GM10248 (cell line): ENCODE data around the gene DNTT.

ENCODE experiments used
- CTCF ChIA-PET: fragments of 300-600 bp; sonication (Branson Sonifier 250); formaldehyde crosslinking; extraction: SDS; loops from one replicate; lab custom pipeline; 2021; ENCODE audit warnings: antibody characterized with exemption; lab: Yijun Ruan, JAX
- POLR2A ChIA-PET: fragments of 350-650 bp; sonication (Branson Sonifier 250); formaldehyde crosslinking; extraction: SDS; loops from one replicate; lab custom pipeline; 2020; ENCODE audit warnings: antibody characterized with exemption; lab: Yijun Ruan, JAX
- DNase-seq: peaks from one replicate; pipeline ENCODE4 v3.0.0; 2012; ENCODE audit errors: extremely low spot score
- TF ChIP-seq, protein P1 (sequence below): IDR thresholded peaks from 2 replicates; pipeline ENCODE4 v1.5.1; 2012; ENCODE audit warnings: mild to moderate bottlenecking, low read depth; ENCODE audit errors: extremely low read depth, missing control alignments, control extremely low read depth

DNTT gene

DNA sequence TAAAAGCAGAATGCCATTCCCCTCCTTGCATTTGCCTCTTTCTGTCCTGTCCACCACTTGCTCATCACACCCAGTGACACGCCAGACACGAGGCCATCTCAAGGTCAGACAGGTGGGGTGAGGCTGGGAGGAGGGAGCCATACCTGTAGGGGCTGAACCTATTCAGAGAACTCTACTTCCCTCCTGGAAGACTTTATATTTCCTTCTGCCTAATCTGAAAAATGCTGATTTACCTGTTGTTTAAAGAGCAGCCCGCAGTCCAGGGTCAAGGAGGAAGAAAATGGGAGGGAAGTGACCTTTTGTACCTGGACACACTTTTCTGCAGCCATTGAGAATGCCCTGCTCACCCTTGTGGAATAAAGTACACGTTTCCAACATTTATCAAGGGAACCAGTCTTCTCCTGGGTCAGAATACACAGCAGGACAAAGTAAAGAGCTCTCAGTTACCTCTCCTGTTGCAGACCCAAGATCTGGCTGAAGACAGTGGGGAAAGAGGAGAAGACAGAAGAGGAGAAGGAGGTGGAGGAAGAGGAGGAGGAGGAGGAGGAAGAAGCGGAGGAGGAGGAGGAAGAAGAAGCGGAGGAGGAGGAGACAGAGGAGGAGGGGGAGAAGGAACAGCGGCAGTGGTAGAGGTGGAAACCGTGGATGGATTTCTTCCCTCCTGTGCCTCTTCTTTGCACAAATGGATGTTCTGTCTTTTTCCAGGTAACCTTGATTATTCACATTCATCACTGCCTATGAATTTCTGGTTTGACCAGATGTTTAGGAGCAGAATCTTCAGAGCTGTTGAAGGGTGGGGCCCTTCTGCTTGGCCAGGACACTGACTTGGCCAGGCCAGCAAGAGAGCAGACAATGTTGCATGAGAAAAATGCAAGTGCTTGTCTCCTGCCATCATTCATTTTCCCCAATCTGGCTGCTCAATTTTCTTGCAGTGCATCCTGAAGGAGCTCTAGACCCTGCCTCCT is 31.6 kb upstream of the DNTT start:
- TF ChIP-seq, protein P1, sequence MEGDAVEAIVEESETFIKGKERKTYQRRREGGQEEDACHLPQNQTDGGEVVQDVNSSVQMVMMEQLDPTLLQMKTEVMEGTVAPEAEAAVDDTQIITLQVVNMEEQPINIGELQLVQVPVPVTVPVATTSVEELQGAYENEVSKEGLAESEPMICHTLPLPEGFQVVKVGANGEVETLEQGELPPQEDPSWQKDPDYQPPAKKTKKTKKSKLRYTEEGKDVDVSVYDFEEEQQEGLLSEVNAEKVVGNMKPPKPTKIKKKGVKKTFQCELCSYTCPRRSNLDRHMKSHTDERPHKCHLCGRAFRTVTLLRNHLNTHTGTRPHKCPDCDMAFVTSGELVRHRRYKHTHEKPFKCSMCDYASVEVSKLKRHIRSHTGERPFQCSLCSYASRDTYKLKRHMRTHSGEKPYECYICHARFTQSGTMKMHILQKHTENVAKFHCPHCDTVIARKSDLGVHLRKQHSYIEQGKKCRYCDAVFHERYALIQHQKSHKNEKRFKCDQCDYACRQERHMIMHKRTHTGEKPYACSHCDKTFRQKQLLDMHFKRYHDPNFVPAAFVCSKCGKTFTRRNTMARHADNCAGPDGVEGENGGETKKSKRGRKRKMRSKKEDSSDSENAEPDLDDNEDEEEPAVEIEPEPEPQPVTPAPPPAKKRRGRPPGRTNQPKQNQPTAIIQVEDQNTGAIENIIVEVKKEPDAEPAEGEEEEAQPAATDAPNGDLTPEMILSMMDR = no peak
- POLR2A ChIA-PET = interaction anchor here (0.7 kb wide), 1 partner anchor 18 kb away, joined by 3 read pairs; no protein-coding TSS in a partner anchor
- CTCF ChIA-PET = interaction anchor here (1.1 to 4.7 kb wide), 11 partner anchors 9 to 102 kb away, joined by 3 to 40 read pairs (median 6); no protein-coding TSS in a partner anchor
- no peak for DNase-seq

DNA sequence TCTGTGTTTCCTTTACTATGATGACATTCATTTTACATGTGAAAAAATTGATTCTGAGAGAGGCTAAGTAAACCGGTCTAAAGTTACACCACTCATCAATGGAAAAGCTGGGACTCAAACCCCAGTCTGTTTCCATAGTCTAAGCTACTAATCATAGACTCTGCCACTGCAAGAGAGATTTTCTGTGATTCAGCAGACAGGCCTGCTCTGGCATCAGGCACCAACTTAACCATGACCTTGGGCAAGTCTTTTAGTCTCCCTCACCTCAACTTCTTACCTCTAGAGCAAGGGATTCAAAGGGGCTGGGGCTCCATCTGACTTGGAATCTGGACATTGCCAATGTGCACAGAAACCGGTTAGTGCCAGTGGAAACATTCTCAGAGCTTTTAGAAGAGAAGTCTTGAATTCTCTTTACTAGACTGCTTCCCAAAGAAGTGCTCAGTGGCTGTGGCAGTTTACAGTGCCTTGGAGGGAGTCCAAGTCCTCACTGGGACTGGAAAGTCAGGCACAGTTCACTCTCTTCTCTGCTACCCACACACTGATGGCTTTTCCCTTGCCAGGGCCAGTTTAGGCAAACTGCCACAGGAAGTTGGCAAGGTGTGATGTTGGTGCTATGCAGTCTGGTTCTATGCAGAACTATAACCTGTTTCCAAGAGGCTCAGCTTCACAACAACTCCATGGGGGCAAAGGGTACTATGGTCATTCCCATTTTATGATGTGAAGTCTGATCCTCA is 28.4 kb upstream of the DNTT start:
- POLR2A ChIA-PET = no interaction called here
- TF ChIP-seq, protein P1 = no peak
- CTCF ChIA-PET = interaction anchor here (1.1 to 2.5 kb wide), 5 partner anchors 11 to 18 kb away, joined by 3 to 11 read pairs (median 4); no protein-coding TSS in a partner anchor
- no peak for DNase-seq

DNA sequence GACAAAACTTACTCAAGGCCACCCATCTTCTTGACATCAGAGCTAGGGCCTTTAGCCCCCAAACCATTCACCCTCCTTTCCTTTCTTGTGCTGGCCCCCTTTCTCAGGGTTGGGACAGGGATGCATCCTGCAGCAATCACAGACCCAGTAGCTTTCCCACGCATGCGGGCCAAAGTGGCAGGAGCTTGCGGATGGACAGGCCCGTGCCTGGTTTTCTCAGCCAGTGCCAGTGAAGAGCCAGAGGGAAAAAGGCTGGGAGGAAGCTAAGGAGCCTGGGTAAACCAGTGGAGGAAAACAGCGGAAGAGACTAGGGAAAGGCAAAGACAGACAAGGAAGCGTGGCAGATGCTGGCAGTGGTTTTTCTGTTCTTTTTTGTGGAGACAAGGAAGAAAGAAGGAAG is 27.8 kb upstream of the DNTT start:
- DNase-seq = no peak
- ChIA-PET POLR2A (no interaction called here), CTCF (interaction anchor here (1.1 to 2.5 kb wide), 5 partner anchors 10 to 18 kb away, joined by 3 to 11 read pairs (median 4); no protein-coding TSS in a partner anchor)
- TF ChIP-seq, protein P1 = no peak

DNA sequence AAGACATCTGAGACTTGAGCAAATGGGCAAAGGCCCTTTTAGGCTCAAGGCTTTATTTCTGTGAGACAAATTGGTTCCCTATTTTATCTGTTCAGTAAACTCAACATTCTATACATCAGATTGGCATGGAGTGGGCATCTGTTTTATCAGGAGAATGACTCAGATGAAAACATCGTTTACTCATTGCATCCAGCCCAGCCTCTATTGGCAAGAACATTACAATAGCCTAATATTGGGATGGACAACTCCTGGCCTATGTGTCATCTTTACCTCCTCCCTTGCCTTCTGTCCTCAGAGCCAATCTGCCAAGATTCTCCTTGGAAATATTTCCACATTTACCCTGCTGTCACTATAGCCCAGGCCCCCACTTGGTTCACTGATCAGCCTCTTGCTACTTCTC is 27.4 kb upstream of the DNTT start:
- ChIA-PET POLR2A (no interaction called here), CTCF (interaction anchor here (1.2 to 2.5 kb wide), 3 partner anchors 10 to 17 kb away, joined by 3 to 11 read pairs (median 7); no protein-coding TSS in a partner anchor)
- DNase-seq = no peak
- TF ChIP-seq, protein P1 = no peak

DNA sequence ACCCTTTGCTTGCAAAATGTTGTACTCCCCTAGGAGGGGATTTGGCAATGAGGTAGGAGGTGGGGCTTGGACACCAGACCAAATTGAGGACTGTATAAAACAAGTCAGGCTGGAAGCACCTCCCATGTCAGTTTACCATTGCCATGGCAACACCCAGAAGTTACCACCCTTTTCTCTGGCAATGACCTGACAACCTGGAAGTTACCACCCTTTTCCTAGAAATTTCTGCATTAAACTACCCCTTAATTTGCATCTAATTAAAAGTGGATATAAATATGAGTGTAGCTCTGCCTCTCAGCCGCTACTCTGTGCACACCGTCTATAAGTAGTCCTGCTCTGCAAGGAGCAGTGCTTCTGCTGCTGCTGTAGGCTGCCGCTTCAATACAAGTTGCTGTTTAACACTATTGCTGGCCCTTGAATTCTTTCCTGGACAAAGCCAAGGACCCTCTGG is 25.0 kb upstream of the DNTT start:
- TF ChIP-seq, protein P1 = no peak
- ChIA-PET CTCF (interaction anchor here (1.4 to 1.7 kb wide), 2 partner anchors 12 to 50 kb away, joined by 3 to 5 read pairs; no protein-coding TSS in a partner anchor), POLR2A (no interaction called here)
- no peak for DNase-seq

DNA sequence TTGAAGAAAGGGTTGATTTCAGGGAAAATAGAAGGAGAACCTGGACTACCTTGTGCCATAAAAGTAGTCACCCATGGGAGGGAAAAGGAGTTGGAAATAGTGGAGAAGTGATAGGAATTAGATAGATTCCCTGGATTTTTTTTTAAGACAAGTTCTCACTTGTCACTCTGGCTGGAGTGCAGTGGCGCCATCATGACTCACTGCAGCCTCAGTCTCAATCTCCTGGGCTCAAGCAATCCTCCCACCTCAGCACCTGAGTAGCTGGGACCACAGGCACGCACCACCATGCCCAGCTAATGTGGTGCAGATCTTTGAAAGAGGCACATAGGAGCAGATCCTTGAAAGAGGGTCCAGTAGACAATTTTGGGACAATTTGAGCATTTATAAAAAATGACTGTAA is 23.4 kb upstream of the DNTT start:
- TF ChIP-seq, protein P1 = no peak
- no peak for DNase-seq
- CTCF ChIA-PET = interaction anchor here (1.2 to 1.4 kb wide), 4 partner anchors 9 to 51 kb away, joined by 3 to 8 read pairs (median 5); partner anchors contain the start of gene BLNK
- POLR2A ChIA-PET = no interaction called here
